HepG2 (cell line): ENCODE measurements around the gene MAN1B1. TPM values are rescaled to one million over a fixed set of nuclear protein-coding genes. Genes with fewer than 3 reads are reported as not detected.
A peak's percentile ranks its signal among the peaks of the same experiment; 100 is the strongest.

Experiments used
- CREB1 ChIP-seq, 2 experiments: fragments of 450-650 bp in 1 of 2; IDR thresholded peaks; 2 replicates each; pipeline ENCODE4 v1.6.1; 2016 to 2017; ENCODE audit warnings: control low read depth in 1 of 2, mild to moderate bottlenecking in 1 of 2, missing compliant biosample characterization in 1 of 2, missing genetic modification characterization in 1 of 2
- ESRRA ChIP-seq: sonication (generic); formaldehyde crosslinking; IDR thresholded peaks from 2 replicates; pipeline ENCODE4 v1.5.1; 2020; ENCODE audit warnings: mild to moderate bottlenecking, low read depth, missing genetic modification reagents
- FOXK2 ChIP-seq: fragments of 450-650 bp; IDR thresholded peaks from 2 replicates; pipeline ENCODE4 v1.6.1; 2016
- GLI4 ChIP-seq: sonication (generic); formaldehyde crosslinking; IDR thresholded peaks from 2 replicates; pipeline ENCODE4 v1.5.1; 2020; ENCODE audit warnings: missing genetic modification reagents, mild to moderate bottlenecking, moderate library complexity, borderline replicate concordance
- KLF15 ChIP-seq: sonication (generic); formaldehyde crosslinking; IDR thresholded peaks from 2 replicates; pipeline ENCODE4 v1.8.1; 2023; ENCODE audit warnings: borderline replicate concordance, mild to moderate bottlenecking, inconsistent platforms, missing genetic modification reagents, mixed read lengths
- MBNL3 ChIP-seq: fragments of 250-450 bp; sonication (Bioruptor Pico); conservative IDR thresholded peaks from 2 replicates; pipeline ENCODE4 v1.8.0; 2022; ENCODE audit warnings: mild to moderate bottlenecking, inconsistent platforms
- TBP ChIP-seq: sonication (generic); formaldehyde crosslinking; IDR thresholded peaks from 2 replicates; pipeline ENCODE4 v1.5.0; 2020; ENCODE audit warnings: missing genetic modification reagents
- THAP11 ChIP-seq: IDR thresholded peaks from 2 replicates; pipeline ENCODE4 v1.6.1; 2016; ENCODE audit warnings: missing biosample characterization, missing genetic modification reagents
- TSC22D2 ChIP-seq: sonication (generic); formaldehyde crosslinking; IDR thresholded peaks from 2 replicates; pipeline ENCODE4 v1.5.1; 2020; ENCODE audit warnings: missing genetic modification reagents, mild to moderate bottlenecking, borderline replicate concordance
- ZMAT3 ChIP-seq: sonication (generic); formaldehyde crosslinking; conservative IDR thresholded peaks from 2 replicates; pipeline ENCODE4 v1.7.0; 2021; ENCODE audit warnings: missing genetic modification reagents
- ZNF251 ChIP-seq: sonication (generic); formaldehyde crosslinking; IDR thresholded peaks from 2 replicates; pipeline ENCODE4 v1.9.0; 2021; ENCODE audit warnings: mild to moderate bottlenecking, missing genetic modification reagents
- ZNF510 ChIP-seq: sonication (generic); formaldehyde crosslinking; IDR thresholded peaks from 2 replicates; pipeline ENCODE4 v1.4.0; 2020; ENCODE audit warnings: low read depth, mild to moderate bottlenecking, missing genetic modification reagents
- ZNF556 ChIP-seq: sonication (generic); formaldehyde crosslinking; IDR thresholded peaks from 2 replicates; pipeline ENCODE4 v1.4.0; 2020; ENCODE audit warnings: mild to moderate bottlenecking, missing genetic modification reagents, borderline replicate concordance
- ZNF572 ChIP-seq: sonication (generic); formaldehyde crosslinking; IDR thresholded peaks from 2 replicates; pipeline ENCODE4 v1.5.1; 2020; ENCODE audit warnings: mild to moderate bottlenecking, missing genetic modification reagents
- ZNF644 ChIP-seq: IDR thresholded peaks from 2 replicates; pipeline ENCODE4 v1.6.1; 2016; ENCODE audit warnings: low read depth
- ZNF724P ChIP-seq: sonication (generic); formaldehyde crosslinking; IDR thresholded peaks from 2 replicates; pipeline ENCODE4 v1.8.0; 2022; ENCODE audit warnings: missing genetic modification reagents, borderline replicate concordance
- ZNF782 ChIP-seq: sonication (generic); formaldehyde crosslinking; IDR thresholded peaks from 2 replicates; pipeline ENCODE4 v1.4.0; 2020; ENCODE audit warnings: missing genetic modification reagents, mild to moderate bottlenecking, borderline replicate concordance
- ZZZ3 ChIP-seq: sonication (generic); formaldehyde crosslinking; IDR thresholded peaks from 2 replicates; pipeline ENCODE4 v1.4.0; 2020; ENCODE audit warnings: missing genetic modification reagents, mild to moderate bottlenecking, borderline replicate concordance
- polyA plus RNA-seq, 8 experiments: library from polyadenylated mRNA; depleted of rRNA in 3 of 8; stranded (reverse) in 7 of 8; unstranded in 1 of 8; fragments of >200 nt; fragmentation: Illumina TruSeq in 4 of 8; extraction: Trizol in 4 of 8; gene quantifications; 2 replicates each; pipeline versions ENCODE4 v1.2.1 to v1.2.3, GENCODE V29; 2011 to 2016; ENCODE audit warnings: low read depth in 4 of 8, missing spikeins in 1 of 8, mixed read lengths in 1 of 8; ENCODE audit not compliant: insufficient read depth in 1 of 8
- total RNA-seq, 5 experiments: library from RNA; depleted of rRNA; stranded (reverse); fragments of >200 nt; fragmentation: Illumina TruSeq; extraction: Trizol; gene quantifications; 2 replicates each; pipeline ENCODE4 v1.2.3, GENCODE V29; 2016; ENCODE audit warnings: low read depth in 1 of 5
- TF ChIP-seq, protein P1 (sequence below): sonication (generic); formaldehyde crosslinking; IDR thresholded peaks from 2 replicates; pipeline ENCODE4 v1.5.0; 2020; ENCODE audit warnings: missing genetic modification reagents
- TF ChIP-seq, protein P2 (sequence below): sonication (generic); formaldehyde crosslinking; IDR thresholded peaks from 2 replicates; pipeline ENCODE4 v1.4.0; 2020; ENCODE audit warnings: missing genetic modification reagents, borderline replicate concordance
- TF ChIP-seq, protein P3 (sequence below): sonication (generic); formaldehyde crosslinking; IDR thresholded peaks from 2 replicates; pipeline ENCODE4 v1.5.0; 2020; ENCODE audit warnings: missing genetic modification reagents
- TF ChIP-seq, protein P4 (sequence below): sonication (generic); formaldehyde crosslinking; IDR thresholded peaks from 2 replicates; pipeline ENCODE4 v1.4.0; 2020; ENCODE audit warnings: low read depth, mild to moderate bottlenecking, missing genetic modification reagents

Gene MAN1B1
- total and polyA plus RNA-seq, 2 of the 13 experiments (the other 11 are each of a cell fraction or from before 2014, with no cell fraction given): 48.9 to 59.5 TPM

DNA sequence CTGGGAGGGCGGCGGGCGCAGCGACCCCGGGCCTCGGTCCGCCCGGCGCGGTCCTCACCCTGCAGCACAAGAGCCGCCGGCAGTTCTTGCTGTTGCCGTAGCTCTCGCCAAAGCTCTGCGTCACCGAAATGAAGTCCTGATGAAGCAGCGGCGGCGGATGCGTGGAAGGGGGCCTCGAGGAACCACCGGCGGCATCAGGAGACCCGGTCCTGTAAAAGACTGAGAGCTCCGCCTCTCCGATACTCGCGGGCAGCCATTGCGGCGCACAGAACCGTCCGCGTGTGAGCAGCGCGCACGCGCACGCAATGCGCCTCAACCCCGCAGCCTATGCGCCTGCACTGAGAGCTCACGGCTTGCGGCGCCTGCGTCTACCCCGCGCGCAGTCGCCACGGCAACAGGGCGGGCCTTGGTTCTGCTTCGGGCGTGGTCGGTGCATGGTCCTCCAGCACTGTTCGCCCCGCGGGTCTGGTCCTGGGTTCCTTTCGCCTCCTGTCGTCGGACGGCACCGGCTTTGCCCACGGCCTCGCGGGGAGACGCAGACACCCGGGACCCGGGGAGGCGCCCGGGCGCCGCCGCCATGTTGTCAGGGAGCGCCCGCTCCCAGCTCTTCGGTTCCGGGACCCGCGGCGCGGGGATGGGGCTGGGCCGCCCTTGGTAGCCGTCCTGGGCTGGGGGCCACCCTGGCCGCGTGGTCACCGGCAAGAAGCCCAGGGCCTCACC is 42.8 kb downstream of the MAN1B1 start (continued):
- TF ChIP-seq, protein P1, sequence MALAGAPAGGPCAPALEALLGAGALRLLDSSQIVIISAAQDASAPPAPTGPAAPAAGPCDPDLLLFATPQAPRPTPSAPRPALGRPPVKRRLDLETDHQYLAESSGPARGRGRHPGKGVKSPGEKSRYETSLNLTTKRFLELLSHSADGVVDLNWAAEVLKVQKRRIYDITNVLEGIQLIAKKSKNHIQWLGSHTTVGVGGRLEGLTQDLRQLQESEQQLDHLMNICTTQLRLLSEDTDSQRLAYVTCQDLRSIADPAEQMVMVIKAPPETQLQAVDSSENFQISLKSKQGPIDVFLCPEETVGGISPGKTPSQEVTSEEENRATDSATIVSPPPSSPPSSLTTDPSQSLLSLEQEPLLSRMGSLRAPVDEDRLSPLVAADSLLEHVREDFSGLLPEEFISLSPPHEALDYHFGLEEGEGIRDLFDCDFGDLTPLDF (CRISPR knock-in tag): 0 out of 2 replicates have a peak, but pooled peaks have one; percentile 16
- TF ChIP-seq TSC22D2 (CRISPR knock-in tag) (peak; percentile 15; the same call in 1 of the 2 replicates), FOXK2 (no peak), TBP (CRISPR knock-in tag) (no peak), ZNF556 (CRISPR knock-in tag) (0 out of 2 replicates have a peak, but pooled peaks have one; percentile 12), THAP11 (CRISPR knock-in tag) (peak; percentile 80), ZMAT3 (CRISPR knock-in tag) (no peak; the same call in 1 of the 2 replicates), ZNF782 (CRISPR knock-in tag) (peak; percentile 79; the same call in 1 of the 2 replicates), MBNL3 (no peak), ZNF251 (CRISPR knock-in tag) (no peak), ZNF644 (CRISPR knock-in tag) (no peak), KLF15 (CRISPR knock-in tag) (no peak), ZZZ3 (CRISPR knock-in tag) (peak; percentile 23; the same call in 1 of the 2 replicates), GLI4 (CRISPR knock-in tag) (no peak), ESRRA (CRISPR knock-in tag) (no peak), ZNF572 (0 out of 2 replicates have a peak, but pooled peaks have one; percentile 72), ZNF724P (0 out of 2 replicates have a peak, but pooled peaks have one; percentile 29), ZNF510 (CRISPR knock-in tag) (no peak), CREB1 (IDR thresholded peaks at IDR 0.05) (peak; percentile 54; the same call in 1 of the 2 replicates), CREB1 (CRISPR knock-in tag; IDR thresholded peaks at IDR 0.05) (no peak)
- TF ChIP-seq, protein P2, sequence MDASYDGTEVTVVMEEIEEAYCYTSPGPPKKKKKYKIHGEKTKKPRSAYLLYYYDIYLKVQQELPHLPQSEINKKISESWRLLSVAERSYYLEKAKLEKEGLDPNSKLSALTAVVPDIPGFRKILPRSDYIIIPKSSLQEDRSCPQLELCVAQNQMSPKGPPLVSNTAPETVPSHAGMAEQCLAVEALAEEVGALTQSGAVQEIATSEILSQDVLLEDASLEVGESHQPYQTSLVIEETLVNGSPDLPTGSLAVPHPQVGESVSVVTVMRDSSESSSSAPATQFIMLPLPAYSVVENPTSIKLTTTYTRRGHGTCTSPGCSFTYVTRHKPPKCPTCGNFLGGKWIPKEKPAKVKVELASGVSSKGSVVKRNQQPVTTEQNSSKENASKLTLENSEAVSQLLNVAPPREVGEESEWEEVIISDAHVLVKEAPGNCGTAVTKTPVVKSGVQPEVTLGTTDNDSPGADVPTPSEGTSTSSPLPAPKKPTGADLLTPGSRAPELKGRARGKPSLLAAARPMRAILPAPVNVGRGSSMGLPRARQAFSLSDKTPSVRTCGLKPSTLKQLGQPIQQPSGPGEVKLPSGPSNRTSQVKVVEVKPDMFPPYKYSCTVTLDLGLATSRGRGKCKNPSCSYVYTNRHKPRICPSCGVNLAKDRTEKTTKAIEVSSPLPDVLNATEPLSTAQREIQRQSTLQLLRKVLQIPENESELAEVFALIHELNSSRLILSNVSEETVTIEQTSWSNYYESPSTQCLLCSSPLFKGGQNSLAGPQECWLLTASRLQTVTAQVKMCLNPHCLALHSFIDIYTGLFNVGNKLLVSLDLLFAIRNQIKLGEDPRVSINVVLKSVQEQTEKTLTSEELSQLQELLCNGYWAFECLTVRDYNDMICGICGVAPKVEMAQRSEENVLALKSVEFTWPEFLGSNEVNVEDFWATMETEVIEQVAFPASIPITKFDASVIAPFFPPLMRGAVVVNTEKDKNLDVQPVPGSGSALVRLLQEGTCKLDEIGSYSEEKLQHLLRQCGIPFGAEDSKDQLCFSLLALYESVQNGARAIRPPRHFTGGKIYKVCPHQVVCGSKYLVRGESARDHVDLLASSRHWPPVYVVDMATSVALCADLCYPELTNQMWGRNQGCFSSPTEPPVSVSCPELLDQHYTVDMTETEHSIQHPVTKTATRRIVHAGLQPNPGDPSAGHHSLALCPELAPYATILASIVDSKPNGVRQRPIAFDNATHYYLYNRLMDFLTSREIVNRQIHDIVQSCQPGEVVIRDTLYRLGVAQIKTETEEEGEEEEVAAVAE (CRISPR knock-in tag): peak; percentile 38; the same call in 1 of the 2 replicates
- TF ChIP-seq, protein P3, sequence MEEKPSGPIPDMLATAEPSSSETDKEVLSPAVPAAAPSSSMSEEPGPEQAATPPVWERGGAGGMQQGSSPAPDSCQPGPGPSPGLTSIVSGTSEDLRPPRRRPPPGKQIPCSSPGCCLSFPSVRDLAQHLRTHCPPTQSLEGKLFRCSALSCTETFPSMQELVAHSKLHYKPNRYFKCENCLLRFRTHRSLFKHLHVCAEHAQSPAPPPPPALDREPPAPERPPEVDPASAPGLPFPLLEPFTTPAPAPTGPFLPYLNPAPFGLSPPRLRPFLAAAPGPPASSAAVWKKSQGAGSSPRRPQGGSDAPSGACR (CRISPR knock-in tag): peak; percentile 67; the same call in 1 of the 2 replicates
- TF ChIP-seq, protein P4, sequence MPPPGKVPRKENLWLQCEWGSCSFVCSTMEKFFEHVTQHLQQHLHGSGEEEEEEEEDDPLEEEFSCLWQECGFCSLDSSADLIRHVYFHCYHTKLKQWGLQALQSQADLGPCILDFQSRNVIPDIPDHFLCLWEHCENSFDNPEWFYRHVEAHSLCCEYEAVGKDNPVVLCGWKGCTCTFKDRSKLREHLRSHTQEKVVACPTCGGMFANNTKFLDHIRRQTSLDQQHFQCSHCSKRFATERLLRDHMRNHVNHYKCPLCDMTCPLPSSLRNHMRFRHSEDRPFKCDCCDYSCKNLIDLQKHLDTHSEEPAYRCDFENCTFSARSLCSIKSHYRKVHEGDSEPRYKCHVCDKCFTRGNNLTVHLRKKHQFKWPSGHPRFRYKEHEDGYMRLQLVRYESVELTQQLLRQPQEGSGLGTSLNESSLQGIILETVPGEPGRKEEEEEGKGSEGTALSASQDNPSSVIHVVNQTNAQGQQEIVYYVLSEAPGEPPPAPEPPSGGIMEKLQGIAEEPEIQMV (CRISPR knock-in tag): peak; percentile 68; the same call in 1 of the 2 replicates
